ENCODE results near the gene SERPINE2.

GRCh38 chr2:224077773-224078507 is 38.9 kb upstream of the SERPINE2 start:
- TF ChIP-seq EZH2 (IDR thresholded peaks at IDR 0.05; ENCODE audit: insufficient read depth, poor library complexity, severe bottlenecking) = no peak
- no peak for TF ChIP-seq EZH2phosphoT487 (IDR thresholded peaks at IDR 0.05; ENCODE audit: insufficient read depth, low read depth)

All from GM23248 (cell line).